Measurements from ENCODE around the gene TNS1. TPM values are rescaled to one million over a fixed set of nuclear protein-coding genes. Genes with fewer than 3 reads are reported as not detected.

TNS1 gene
- total RNA-seq = 10 to 100 TPM; 15.1 to 22.0 TPM

GRCh38 chr2:218002845-218003180 lies at the start of gene TNS1:
TNS1 (minus strand) TSS chr2:218002995; CDS start chr2:218002872, 123 bp downstream.

Small RNAs within 50 kb of the gene (small RNA-seq; reads per million reads assigned to genes)
- 0 to 0.29 reads per million in 2 donors for gene MIR6809

Other genes with a start within 250 kb of the TNS1 start
- gene RUFY4, start 66.3 kb upstream of the TNS1 start, total RNA-seq = not detected
- not detected for gene CXCR2, start 123.0 kb upstream of the TNS1 start, total RNA-seq
- gene CXCR1, start 164.0 kb upstream of the TNS1 start, total RNA-seq = not detected
- 100 to 1,000 TPM; 233 to 312 TPM for gene ARPC2, start 214.2 kb upstream of the TNS1 start, total RNA-seq

All from melanocyte of skin (primary cell).